Measurements from ENCODE around the gene NEFH.

GRCh38 chr22:29510542-29510941, 30.5 kb downstream of the NEFH start:
- TF ChIP-seq CTCF (IDR thresholded peaks at IDR 0.05): no peak
- no peak for TF ChIP-seq POLR2A (IDR thresholded peaks at IDR 0.05)
